ENCODE measurements around the gene NGB. TPM values are rescaled to one million over a fixed set of nuclear protein-coding genes. Genes with fewer than 3 reads are reported as not detected.

The NGB gene
- total RNA-seq, 4 donors from 2014 or later = not detected

- H3K36me3 ChIP-seq = no peaks in the 10 kb centered on the region
- H3K27me3 ChIP-seq = no peaks in the 10 kb centered on the region
- DNase-seq = no peak
- no peaks in the 10 kb centered on the region for H3K4me1 ChIP-seq
- H3K4me3 ChIP-seq = no peak overlapping the region
- intact Hi-C loops (cut with DNase I; ENCODE audit: low total_unique reads) = no loop called here
- no peak for TF ChIP-seq POLR2A (IDR thresholded peaks at IDR 0.05)
- no peak for TF ChIP-seq CTCF (IDR thresholded peaks at IDR 0.05)
- H3K9me3 ChIP-seq = no peaks in the 10 kb centered on the region
- H3K27ac ChIP-seq = no peak overlapping the region
Observed at GRCh38 chr14:77296906-77297305, 25.9 kb upstream of the NGB start.

- no peak overlapping the region for H3K4me3 ChIP-seq
- no peaks in the 10 kb centered on the region for H3K4me1 ChIP-seq
- DNase-seq = no peak
- H3K27me3 ChIP-seq = no peaks in the 10 kb centered on the region
- H3K36me3 ChIP-seq = no peaks in the 10 kb centered on the region
- no peaks in the 10 kb centered on the region for H3K9me3 ChIP-seq
- TF ChIP-seq POLR2A (IDR thresholded peaks at IDR 0.05) (no peak), CTCF (IDR thresholded peaks at IDR 0.05) (no peak)
- H3K27ac ChIP-seq = no peak overlapping the region
- intact Hi-C loops (cut with DNase I; ENCODE audit: low total_unique reads) = no loop called here
Observed at GRCh38 chr14:77296155-77296554, 25.1 kb upstream of the NGB start.

GRCh38 chr14:77290705-77291104 lies 19.7 kb upstream of the NGB start:
- Histone ChIP-seq H3K4me1 (no peaks in the 10 kb centered on the region), H3K36me3 (no peaks in the 10 kb centered on the region), H3K4me3 (no peak overlapping the region), H3K27ac (no peak overlapping the region), H3K27me3 (no peaks in the 10 kb centered on the region), H3K9me3 (no peaks in the 10 kb centered on the region)
- intact Hi-C loops (cut with DNase I; ENCODE audit: low total_unique reads) = no loop called here
- TF ChIP-seq POLR2A (IDR thresholded peaks at IDR 0.05) (no peak), CTCF (IDR thresholded peaks at IDR 0.05) (no peak)
- no peak for DNase-seq

- H3K4me1 ChIP-seq = no peaks in the 10 kb centered on the region
- H3K4me3 ChIP-seq = no peak overlapping the region
- no peak overlapping the region for H3K27ac ChIP-seq
- H3K27me3 ChIP-seq = no peaks in the 10 kb centered on the region
- no peaks in the 10 kb centered on the region for H3K36me3 ChIP-seq
- TF ChIP-seq POLR2A (IDR thresholded peaks at IDR 0.05) = no peak
- no peak for TF ChIP-seq CTCF (IDR thresholded peaks at IDR 0.05)
- intact Hi-C loops (cut with DNase I; ENCODE audit: low total_unique reads) = no loop called here
- DNase-seq = no peak
- H3K9me3 ChIP-seq = no peaks in the 10 kb centered on the region
Observed at GRCh38 chr14:77286576-77286975, 15.6 kb upstream of the NGB start.

GRCh38 chr14:77284466-77284865 lies 13.5 kb upstream of the NGB start:
- intact Hi-C loops (cut with DNase I; ENCODE audit: low total_unique reads) = no loop called here
- TF ChIP-seq POLR2A (IDR thresholded peaks at IDR 0.05) (no peak), CTCF (IDR thresholded peaks at IDR 0.05) (no peak)
- Histone ChIP-seq H3K27ac (no peak overlapping the region), H3K4me3 (no peak overlapping the region), H3K36me3 (no peaks in the 10 kb centered on the region), H3K27me3 (no peaks in the 10 kb centered on the region), H3K4me1 (no peaks in the 10 kb centered on the region), H3K9me3 (no peaks in the 10 kb centered on the region)
- DNase-seq = no peak
